Sciatic nerve (tissue), 2 donors: ENCODE results near the gene KIF5C. TPM values are rescaled to one million over a fixed set of nuclear protein-coding genes. Genes with fewer than 3 reads are reported as not detected.

ENCODE experiments used
- ATAC-seq: fragments of 200-7000 bp; cut with Tn5 transposase; one replicate; pipeline ENCODE4 v1.9.1; 2020; ENCODE audit warnings: mild to moderate bottlenecking, moderate library complexity
- DNase-seq: peaks from one replicate; pipeline ENCODE4 v3.0.0-alpha.2; 2020; ENCODE audit warnings: low spot score
- intact Hi-C: fragments of 100-400 bp; cut with DNase I; formaldehyde crosslinking; loops from one replicate; pipeline ENCODE4 v1.14.2; 2022
- total RNA-seq: library from RNA; stranded (reverse); fragmentation: NEBNext Ultra II Directional; extraction: Animal tissue kit (Norgen Biotek cat#: 25700); gene quantifications from one replicate; pipeline ENCODE4 v1.2.1, GENCODE V29; 2021
- donor health status: DM: no; HTN: no; CAD: no.
- donor health status: DM: no; HTN: no; CAD: no.

The KIF5C gene
- total RNA-seq, 1 donor from 2014 or later = 62.7 TPM

DNA sequence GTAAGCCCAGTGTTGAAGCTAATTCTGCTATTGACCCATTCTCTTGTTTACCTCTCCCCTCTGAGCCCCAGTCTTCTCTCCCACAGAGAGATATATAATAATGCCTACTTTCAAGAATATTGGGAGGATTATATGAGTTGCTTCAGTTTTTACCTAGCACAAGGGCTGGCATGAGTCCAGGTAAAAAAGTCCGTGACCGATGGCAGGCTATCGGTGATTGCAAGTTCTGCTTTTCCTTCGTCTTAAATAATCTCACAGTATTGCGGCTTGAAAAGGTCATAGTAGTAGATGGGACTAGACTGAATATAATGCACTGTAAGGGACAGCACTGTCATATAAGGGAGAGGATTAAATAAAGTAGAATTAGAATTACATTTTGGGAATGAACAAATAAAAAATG, 77.6 kb downstream of the KIF5C start:
- DNase-seq (no peak), ATAC-seq (no peak)
- intact Hi-C loops = no loop called here

DNA sequence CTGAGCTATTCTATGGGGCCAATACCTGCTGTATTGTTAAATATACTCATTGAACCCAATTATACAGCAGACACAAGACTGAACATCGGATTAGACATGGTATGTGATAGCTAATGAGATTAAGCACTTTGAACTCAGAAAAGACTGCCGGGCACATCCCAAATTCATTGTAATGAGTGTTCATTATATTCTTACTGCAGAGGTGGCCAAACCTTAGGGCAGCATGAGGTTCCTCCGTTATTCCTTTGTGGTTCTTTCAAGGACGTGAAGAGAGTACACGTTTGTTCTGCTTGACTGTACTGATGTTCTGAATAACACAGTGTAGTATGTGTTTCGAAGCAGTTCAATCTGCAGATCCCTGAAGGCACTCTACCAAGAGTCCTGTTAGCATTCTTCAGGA, 78.4 kb downstream of the KIF5C start:
- intact Hi-C loops = no loop called here
- ATAC-seq (no peak), DNase-seq (no peak)

GRCh38 chr2:148954536-148954935, 79.5 kb downstream of the KIF5C start:
- ATAC-seq = no peak
- intact Hi-C loops = no loop called here
- no peak for DNase-seq

DNA sequence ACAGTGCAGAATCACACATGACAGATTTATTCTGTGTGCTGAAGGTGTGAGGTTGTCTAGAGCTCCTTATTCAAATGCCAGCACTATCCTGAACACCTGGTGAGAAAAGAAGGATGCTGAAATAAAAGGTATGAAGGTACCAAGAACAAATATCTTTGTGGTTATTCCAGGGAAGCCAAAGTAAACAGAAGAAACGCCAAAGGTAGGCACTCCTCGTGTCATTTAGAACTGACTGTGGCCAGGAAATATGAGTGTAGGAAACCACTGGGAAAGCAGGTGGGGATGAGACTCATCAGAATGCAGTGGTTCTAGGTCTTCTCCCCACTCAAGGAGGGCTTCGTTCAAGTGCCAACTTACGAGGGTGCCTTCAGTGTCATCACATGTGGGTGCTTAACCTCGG, 80.8 kb downstream of the KIF5C start:
- intact Hi-C loops = no loop called here
- ATAC-seq (no peak), DNase-seq (no peak)

GRCh38 chr2:148957023-148957422, 82.0 kb downstream of the KIF5C start:
- DNase-seq = no peak
- intact Hi-C loops = no loop called here
- no peak for ATAC-seq

- intact Hi-C loops = no loop called here
- ATAC-seq = no peak
- no peak for DNase-seq
These were observed 84.7 kb downstream of the KIF5C start for GRCh38 chr2:148959745-148960144.

- ATAC-seq (no peak), DNase-seq (no peak)
- intact Hi-C loops = no loop called here
These were observed 85.5 kb downstream of the KIF5C start for GRCh38 chr2:148960483-148960882.

DNA sequence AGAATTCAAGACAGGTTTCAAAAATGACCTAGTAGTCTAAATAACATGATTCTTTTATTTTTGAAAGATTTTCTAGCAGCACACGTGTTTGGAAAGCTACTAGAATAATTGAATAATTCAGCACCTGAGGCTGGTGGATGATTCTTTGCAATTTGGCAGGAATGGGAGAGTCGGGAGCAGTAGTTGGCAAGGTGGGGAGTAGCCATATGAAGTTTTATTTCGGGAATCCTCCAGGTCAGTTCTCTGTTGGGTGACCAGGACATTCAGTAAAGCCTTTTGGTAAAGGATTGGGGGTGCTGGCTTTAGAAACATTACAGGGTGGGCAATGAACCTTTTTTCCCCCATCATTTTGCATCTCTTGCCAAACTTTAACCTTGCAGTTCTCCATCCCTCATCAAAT, 88.4 kb downstream of the KIF5C start:
- intact Hi-C loops = no loop called here
- ATAC-seq = no peak
- no peak for DNase-seq

GRCh38 chr2:148965623-148966437, 90.8 kb downstream of the KIF5C start:
- no peak for DNase-seq
- ATAC-seq = no peak
- intact Hi-C loops = no loop called here

DNA sequence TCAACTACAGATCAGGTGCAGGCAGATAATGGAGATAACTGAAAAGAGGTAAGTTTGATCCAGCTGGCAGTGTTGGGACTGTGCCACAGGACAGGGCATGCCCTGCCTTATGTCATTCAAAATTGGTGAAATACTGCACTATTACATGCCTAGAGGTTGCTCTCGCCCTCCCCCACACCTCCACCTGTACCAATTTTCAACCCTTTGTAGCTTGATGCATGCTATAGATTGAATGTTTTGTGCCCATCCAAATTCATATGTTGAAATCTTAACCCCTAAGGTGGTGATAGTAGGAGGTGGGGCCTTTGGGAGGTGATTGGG, 91.4 kb downstream of the KIF5C start:
- DNase-seq (no peak), ATAC-seq (no peak)
- intact Hi-C loops = no loop called here

GRCh38 chr2:148967056-148967455, 92.0 kb downstream of the KIF5C start:
- no peak for DNase-seq
- no peak for ATAC-seq
- intact Hi-C loops = no loop called here

GRCh38 chr2:148967578-148967977, 92.6 kb downstream of the KIF5C start:
- ATAC-seq (no peak), DNase-seq (no peak)
- intact Hi-C loops = no loop called here

- intact Hi-C loops = no loop called here
- DNase-seq (no peak), ATAC-seq (no peak)
These were observed 93.3 kb downstream of the KIF5C start for GRCh38 chr2:148968301-148968700.

GRCh38 chr2:148968776-148969319, 93.8 kb downstream of the KIF5C start:
- intact Hi-C loops = no loop called here
- no peak for DNase-seq
- ATAC-seq = no peak

GRCh38 chr2:148969659-148970061, 94.6 kb downstream of the KIF5C start:
- intact Hi-C loops = no loop called here
- DNase-seq (no peak), ATAC-seq (peak; percentile 60)

GRCh38 chr2:148970385-148970784, 95.4 kb downstream of the KIF5C start:
- ATAC-seq = peak; percentile 20
- intact Hi-C loops = no loop called here

GRCh38 chr2:148971547-148971946, 96.5 kb downstream of the KIF5C start:
- ATAC-seq = no peak
- DNase-seq = no peak
- intact Hi-C loops = no loop called here

More at GRCh38 chr2:148970385-148970784, 95.4 kb downstream of the KIF5C start:
- DNase-seq = no peak

GRCh38 chr2:148974095-148974494, 99.1 kb downstream of the KIF5C start:
- ATAC-seq (no peak), DNase-seq (no peak)
- intact Hi-C loops = no loop called here

DNA sequence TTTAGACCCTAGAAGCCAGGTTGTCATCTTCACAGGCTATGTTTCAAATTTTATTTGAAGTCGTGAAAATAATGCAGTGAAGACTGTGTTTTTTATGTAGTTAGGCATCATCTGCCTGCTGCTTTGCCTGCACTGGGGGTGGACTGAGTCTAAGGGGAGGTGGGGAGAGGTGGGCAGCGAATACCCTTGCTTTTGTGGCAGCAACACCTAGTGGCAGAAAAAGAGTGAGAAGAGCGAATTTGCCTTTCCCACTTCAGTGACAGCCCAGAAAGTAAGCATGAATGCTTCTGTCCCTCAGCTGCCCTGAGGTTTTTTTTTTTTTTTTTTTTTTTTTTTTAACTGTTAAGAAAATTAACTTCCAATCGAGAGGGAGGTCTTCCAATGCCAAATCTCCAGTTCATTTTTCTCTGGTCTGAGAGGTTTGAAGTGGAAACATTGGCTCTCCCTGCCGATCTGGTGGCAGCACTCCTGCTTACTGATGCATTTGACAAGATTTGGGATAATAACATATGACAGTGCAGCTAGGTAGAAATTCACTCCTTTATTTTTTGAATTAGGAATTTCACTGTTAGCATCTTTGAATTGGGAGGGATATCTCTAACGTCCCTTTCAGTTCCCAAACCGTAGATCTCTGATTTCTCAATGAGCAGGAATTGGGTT, 103.1 kb downstream of the KIF5C start:
- ATAC-seq (peak; percentile 19), DNase-seq (no peak)
- intact Hi-C loops = no loop called here

DNA sequence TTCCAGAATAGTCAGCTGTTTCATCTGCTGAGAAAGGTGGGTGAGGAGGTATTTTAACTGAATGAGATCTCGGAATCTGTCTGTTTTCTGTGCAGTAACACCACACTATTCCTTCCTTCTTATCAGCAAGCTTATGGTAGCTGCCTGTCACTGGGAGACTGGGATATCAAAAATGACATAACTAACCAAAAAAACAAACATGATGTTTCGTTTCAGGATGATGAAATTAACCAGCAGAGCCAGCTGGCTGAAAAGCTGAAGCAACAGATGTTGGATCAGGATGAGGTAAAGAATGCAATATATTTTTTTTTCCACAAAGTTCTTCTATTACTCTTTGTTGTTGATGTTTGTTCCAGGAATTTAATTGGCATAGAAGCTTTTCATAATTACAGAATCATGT, 103.7 kb downstream of the KIF5C start:
- no peak for DNase-seq
- peak; percentile 90 for ATAC-seq
- intact Hi-C loops = no loop called here
